Skin epidermis (tissue), 12 donors: Measurements from ENCODE around the gene UNKL.

ENCODE experiments used
- H3K27ac ChIP-seq, 21 experiments: fragments of 200-600 bp; sonication (generic) in 11 of 21; one replicate each; pipeline ENCODE4 v1.5.0; 2020; ENCODE audit warnings: mild to moderate bottlenecking in 3 of 21, inconsistent platforms in 2 of 21, moderate library complexity in 2 of 21
- H3K4me3 ChIP-seq, 7 experiments: fragments of 200-600 bp; sonication (generic) in 2 of 7; one replicate each; pipeline ENCODE4 v1.5.0; 2020; ENCODE audit warnings: inconsistent platforms in 2 of 7, mild to moderate bottlenecking in 2 of 7, moderate library complexity in 1 of 7

UNKL gene

DNA sequence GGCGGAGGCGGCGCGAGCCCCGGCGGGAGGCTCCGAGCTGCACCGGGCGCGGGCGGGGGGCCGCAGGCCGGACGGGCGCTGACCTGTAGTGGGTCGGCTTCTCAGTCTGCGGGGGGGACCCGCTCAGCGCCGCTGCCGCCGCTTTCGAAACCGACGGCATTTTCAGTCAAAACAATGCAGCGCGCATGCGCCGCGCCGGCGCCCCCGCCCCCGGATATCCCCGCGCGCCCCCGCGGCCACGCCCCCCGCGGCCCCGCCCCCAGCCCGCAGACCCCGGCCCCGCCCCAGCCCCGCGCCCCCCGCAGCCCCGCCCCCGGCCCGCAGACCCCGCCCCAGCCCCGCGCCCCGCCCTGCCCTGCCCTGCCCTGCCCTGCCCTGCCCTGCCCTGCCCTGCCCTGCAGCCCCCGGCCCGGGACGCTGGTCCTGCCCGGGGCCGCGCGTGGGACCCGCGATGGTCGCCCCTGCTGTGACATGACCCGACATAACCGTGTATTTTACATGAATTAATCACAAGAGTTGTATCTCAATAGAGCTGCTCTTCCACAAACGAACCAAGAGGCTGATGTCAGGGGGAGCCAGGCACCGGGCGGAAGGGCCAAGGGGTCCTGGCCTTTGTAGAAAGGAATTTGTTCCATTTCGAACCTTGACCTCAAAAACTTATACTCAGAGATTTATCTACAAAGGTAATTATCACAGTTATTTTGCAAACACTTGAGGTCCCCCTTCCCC is at the start of gene UNKL:
UNKL (minus strand) TSS at position 173 of the 729 bp plus-strand sequence; CDS start at position 160, 13 bp downstream.
- peak within 1 kb of the TSS; percentile 50 to 96 (median 91) for H3K27ac ChIP-seq
- peak within 1 kb of the TSS; percentile 77 to 96 (median 92) for H3K4me3 ChIP-seq

DNA sequence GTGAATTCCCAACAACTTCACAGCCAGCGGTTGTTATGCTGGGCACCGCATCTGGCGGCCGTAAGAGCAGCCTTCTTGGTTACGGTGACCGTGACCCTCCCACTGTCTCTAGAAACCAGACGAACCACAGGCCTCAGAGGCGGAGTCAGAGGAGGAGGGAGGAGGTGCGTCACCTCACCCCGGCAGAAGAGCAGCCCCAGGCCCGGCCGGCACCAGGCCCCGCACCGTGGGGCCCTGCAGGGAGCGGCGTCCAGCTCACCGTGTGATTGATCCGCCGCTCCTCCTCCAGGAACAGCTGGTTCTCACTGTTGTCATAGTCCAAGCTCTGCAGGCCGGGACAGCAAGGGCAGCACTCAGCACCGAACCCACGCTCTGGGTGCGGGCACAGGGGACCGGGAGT is 46.6 kb upstream of the UNKL start:
- H3K4me3 ChIP-seq: no peak overlapping the region
- H3K27ac ChIP-seq: peak overlapping the region in 1 of 21 experiments; percentile 27

GRCh38 chr16:1460602-1461138 is 46.2 kb upstream of the UNKL start:
- no peak overlapping the region for H3K27ac ChIP-seq
- H3K4me3 ChIP-seq: no peak overlapping the region

GRCh38 chr16:1459967-1460366 is 45.5 kb upstream of the UNKL start:
- Histone ChIP-seq H3K27ac (no peak overlapping the region), H3K4me3 (no peak overlapping the region)

DNA sequence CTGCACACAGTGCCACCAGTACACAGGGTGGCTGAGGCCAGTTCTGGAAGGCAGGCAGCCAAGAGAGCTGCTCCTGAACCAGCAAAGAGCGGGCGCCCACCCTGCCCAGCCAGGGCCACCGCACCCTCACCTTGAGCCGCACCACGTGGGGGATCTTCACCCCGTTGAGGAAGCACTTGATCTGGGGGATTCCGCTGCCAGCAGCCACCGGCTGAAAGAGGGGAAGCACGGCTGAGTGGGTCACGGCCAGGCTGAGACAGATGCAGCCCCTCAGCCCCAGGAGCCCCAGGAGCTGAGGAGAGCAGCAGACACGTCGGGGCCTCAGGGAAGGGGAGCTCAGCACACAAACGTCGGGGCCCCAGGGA is 44.5 kb upstream of the UNKL start:
- Histone ChIP-seq H3K4me3 (no peak overlapping the region), H3K27ac (peak overlapping the region in 1 of 21 experiments; percentile 24)

DNA sequence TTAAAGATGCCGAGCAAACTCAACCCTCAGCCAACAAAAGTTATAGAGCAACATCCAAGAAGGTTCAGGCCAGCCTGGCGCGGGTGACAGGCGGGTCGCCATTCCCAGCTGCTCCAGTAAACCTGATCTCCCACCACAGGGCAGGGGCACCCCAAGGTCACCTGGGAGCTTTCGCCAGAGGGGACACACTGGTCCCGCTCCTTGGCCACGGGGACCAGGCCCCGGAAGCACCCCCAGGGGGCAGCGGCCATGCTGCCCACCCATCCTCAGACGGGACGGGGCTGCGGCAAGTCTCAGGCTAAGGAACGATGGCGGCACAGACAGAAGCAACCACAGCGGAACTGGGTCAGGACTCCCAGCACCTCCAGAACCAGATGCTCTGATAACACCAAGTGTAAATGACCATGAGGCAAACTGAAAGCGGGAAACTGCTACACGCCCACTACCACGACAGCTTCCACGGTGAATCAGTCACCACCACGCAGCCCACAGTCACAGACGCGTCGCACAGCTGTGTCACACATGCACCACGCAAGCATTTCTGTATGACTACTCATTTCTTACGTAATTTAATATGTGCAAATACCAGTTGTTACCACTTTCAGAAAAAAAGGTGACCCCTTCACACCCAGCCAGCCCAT is 44.0 kb upstream of the UNKL start:
- Histone ChIP-seq H3K27ac (peak overlapping the region in 2 of 21 experiments; percentile 3 to 24), H3K4me3 (no peak overlapping the region)

DNA sequence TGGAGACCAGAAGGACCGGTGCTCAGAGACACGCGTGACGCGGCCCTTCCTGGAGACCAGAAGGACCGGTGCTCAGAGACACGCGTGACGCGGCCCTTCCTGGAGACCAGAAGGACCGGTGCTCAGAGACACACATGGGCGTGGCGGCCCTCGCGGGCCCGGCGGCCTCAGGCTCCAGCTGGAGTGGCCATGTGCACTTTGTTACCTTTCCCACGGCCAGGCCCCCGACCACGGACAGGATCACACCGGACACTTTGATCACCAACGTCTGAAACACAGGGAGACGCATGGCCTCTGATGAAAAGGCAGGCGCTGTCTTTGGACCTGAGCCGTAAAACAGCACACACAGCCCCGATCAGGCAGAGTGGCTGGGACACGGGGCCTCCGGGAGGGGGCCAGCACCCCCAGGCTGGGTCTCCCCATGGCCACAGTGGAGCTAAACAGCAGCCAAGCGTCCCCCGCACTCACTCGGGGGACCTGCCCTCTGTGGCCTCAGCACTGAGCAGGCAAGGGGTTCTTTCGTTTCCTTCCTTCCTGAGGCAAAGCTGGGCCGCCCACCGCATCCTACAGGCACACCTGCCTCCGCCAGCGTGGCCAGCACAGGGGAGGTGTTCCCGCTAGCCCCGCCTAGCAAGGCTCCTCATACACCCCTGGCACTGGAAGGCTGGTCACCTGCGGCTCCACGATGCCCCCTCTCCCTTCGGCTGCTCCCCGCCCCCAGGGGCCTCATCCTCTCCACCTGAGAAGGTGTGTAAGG is 43.2 kb upstream of the UNKL start:
- no peak overlapping the region for H3K27ac ChIP-seq
- H3K4me3 ChIP-seq: no peak overlapping the region

GRCh38 chr16:1456951-1457350 is 42.4 kb upstream of the UNKL start:
- no peak overlapping the region for H3K4me3 ChIP-seq
- H3K27ac ChIP-seq: no peak overlapping the region

GRCh38 chr16:1455190-1456171 is 41.0 kb upstream of the UNKL start:
- H3K4me3 ChIP-seq: no peak overlapping the region
- no peak overlapping the region for H3K27ac ChIP-seq

GRCh38 chr16:1454561-1454960 is 40.1 kb upstream of the UNKL start:
- Histone ChIP-seq H3K4me3 (no peak overlapping the region), H3K27ac (peak overlapping the region in 1 of 21 experiments; percentile 16)

DNA sequence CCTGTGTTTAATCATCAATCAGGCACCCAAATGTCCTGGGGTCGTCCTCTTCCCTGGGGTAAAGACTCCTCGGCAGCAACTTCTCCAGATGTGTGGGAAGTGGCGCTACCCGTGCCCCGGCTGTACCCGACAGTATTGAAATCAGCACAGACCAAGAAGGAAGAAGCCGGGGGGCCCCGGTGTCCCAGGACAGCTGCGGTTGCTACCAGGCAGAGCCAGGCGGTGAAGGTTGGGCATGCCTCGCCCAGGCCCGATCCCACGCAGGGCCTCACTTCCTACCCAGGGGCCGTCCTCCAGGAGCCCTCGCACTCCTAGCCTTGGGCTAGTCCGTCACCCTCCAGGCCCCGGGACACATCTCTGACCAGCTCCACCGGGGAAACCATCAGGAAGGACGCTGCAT is 38.8 kb upstream of the UNKL start:
- Histone ChIP-seq H3K4me3 (no peak overlapping the region), H3K27ac (no peak overlapping the region)

DNA sequence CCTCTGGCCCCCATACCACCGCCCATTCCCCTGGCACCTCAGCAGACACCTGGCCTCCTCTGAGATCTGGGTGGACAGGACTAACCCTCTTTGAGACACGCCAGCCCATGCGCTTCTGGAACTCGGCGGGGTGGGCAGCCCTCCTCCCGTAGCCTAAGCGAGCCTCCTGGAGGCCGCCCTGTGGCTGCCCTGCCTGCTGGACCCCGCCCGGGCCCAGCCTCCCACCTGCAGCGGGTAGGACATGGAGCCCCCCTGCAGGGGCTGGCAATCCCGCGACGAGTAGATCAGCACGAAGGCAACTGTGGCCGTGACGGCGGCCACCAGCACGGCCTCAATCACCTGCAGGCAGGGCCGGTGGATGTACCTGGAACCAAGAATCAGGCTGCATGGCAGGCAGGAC is 38.0 kb upstream of the UNKL start:
- no peak overlapping the region for H3K4me3 ChIP-seq
- H3K27ac ChIP-seq: no peak overlapping the region

DNA sequence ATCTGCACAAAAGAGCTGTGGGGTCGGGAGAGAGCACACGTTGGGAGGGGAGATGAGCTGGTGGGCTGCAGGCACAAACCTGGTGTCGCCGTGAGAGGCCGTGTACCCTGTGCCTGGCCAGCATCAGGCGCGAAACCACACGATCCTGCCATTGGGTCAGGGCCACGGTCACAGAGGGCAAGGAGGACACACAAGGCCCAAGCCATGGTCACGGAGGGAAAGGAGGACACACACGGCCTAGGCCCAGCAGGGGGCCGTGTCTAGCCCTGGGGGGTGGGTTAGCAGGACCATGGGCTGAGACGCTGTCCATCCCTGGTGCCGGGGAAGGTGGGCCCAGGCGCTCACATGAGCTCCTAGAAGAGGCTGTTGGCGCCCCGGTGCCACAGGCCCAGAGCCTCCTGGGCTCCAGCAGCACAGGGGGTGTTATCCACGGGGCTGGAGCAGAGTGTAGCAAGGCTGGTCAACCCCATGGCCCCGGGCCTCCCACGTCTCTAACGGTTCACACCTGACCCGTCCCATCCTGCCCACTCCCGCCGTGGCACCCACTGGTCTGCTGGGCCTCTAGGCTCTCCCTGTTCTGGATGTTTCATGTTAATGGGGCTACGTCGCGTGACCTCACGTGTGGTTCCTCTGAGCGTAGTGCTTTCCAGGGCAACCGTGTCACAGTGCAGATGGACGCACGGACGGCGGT is 37.3 kb upstream of the UNKL start:
- H3K27ac ChIP-seq: no peak overlapping the region
- no peak overlapping the region for H3K4me3 ChIP-seq

GRCh38 chr16:1450841-1451240 is 36.3 kb upstream of the UNKL start:
- no peak overlapping the region for H3K4me3 ChIP-seq
- H3K27ac ChIP-seq: no peak overlapping the region

DNA sequence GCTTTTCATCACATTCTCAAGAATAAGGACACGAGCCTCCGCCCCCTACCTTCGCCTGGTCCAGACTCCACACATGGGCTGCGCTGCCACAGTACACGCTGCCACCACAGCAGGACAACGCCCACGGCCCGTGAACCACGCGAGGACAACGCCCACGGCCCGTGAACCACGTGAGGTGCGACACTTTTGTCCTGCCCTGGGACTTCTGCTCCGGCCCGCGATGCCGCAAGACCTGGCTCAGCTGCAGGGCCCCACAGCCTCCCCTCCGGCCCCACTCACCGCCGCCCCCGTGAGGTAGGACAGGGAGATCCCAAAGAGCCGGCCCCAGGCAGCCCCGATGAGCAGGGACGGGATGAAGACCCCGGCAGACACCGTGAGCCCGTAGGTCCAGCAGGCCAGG is 35.7 kb upstream of the UNKL start:
- H3K27ac ChIP-seq: no peak overlapping the region
- H3K4me3 ChIP-seq: no peak overlapping the region

- Histone ChIP-seq H3K27ac (no peak overlapping the region), H3K4me3 (no peak overlapping the region)
Observed at GRCh38 chr16:1449201-1449788, 34.8 kb upstream of the UNKL start.

- Histone ChIP-seq H3K27ac (no peak overlapping the region), H3K4me3 (no peak overlapping the region)
Observed at GRCh38 chr16:1448536-1449116, 34.1 kb upstream of the UNKL start.

- Histone ChIP-seq H3K27ac (no peak overlapping the region), H3K4me3 (no peak overlapping the region)
Observed at GRCh38 chr16:1447965-1448364, 33.5 kb upstream of the UNKL start.
